GM12892 (cell line): ENCODE results near the gene SPECC1L.

Source experiments
- DNase-seq: peaks from one replicate; pipeline ENCODE4 v3.0.0; 2011; ENCODE audit not compliant: insufficient read length
- FAIRE-seq: peaks from 2 replicates; lab custom pipeline; 2011; peaks lifted over from hg19 to GRCh38; lab: Jason Lieb, UNC
- POLR2A ChIP-seq: IDR thresholded peaks from 2 replicates; pipeline ENCODE4 v1.6.1; 2011; ENCODE audit warnings: low read depth, low read length, control low read depth
- POLR2AphosphoS5 ChIP-seq: IDR thresholded peaks from 2 replicates; pipeline ENCODE4 v1.6.1; 2011; ENCODE audit warnings: low read depth, low read length, control low read depth
- TAF1 ChIP-seq: IDR thresholded peaks from 2 replicates; pipeline ENCODE4 v1.6.1; 2011; ENCODE audit warnings: low read depth, mild to moderate bottlenecking, control low read depth, low read length, borderline replicate concordance

The SPECC1L gene

GRCh38 chr22:24339452-24339747, 68.8 kb downstream of the SPECC1L start:
- DNase-seq = no peak
- TF ChIP-seq POLR2AphosphoS5 (no peak), TAF1 (no peak), POLR2A (no peak)
- FAIRE-seq = no peak

GRCh38 chr22:24341627-24342026, 71.0 kb downstream of the SPECC1L start:
- FAIRE-seq (no peak), DNase-seq (no peak)
- TF ChIP-seq POLR2A = no peak
- TF ChIP-seq POLR2AphosphoS5 = no peak
- TF ChIP-seq TAF1 = no peak

- FAIRE-seq (no peak), DNase-seq (no peak)
- TF ChIP-seq POLR2AphosphoS5 (no peak), TAF1 (no peak), POLR2A (no peak)
These were observed 80.0 kb downstream of the SPECC1L start for GRCh38 chr22:24350627-24351026.

- TF ChIP-seq POLR2AphosphoS5 = no peak
- TF ChIP-seq TAF1 = no peak
- no peak for TF ChIP-seq POLR2A
- no peak for FAIRE-seq
- DNase-seq = no peak
These were observed 82.5 kb downstream of the SPECC1L start for GRCh38 chr22:24353121-24353520.

GRCh38 chr22:24355574-24355973, 84.9 kb downstream of the SPECC1L start:
- DNase-seq (no peak), FAIRE-seq (no peak)

GRCh38 chr22:24357547-24357946, 86.9 kb downstream of the SPECC1L start:
- DNase-seq (no peak), FAIRE-seq (no peak)
- TF ChIP-seq POLR2AphosphoS5 (no peak), POLR2A (no peak), TAF1 (no peak)

More at GRCh38 chr22:24355574-24355973, 84.9 kb downstream of the SPECC1L start:
- no peak for TF ChIP-seq POLR2A
- TF ChIP-seq POLR2AphosphoS5 = no peak
- TF ChIP-seq TAF1 = no peak

- FAIRE-seq = no peak
- DNase-seq = no peak
- TF ChIP-seq POLR2AphosphoS5 (no peak), TAF1 (no peak), POLR2A (no peak)
These were observed 87.6 kb downstream of the SPECC1L start for GRCh38 chr22:24358105-24358836.

GRCh38 chr22:24359452-24360120, 89.0 kb downstream of the SPECC1L start:
- no peak for FAIRE-seq
- DNase-seq = no peak
- TF ChIP-seq POLR2A (no peak), POLR2AphosphoS5 (no peak), TAF1 (no peak)

GRCh38 chr22:24361976-24362646, 91.5 kb downstream of the SPECC1L start:
- TF ChIP-seq TAF1 (no peak), POLR2AphosphoS5 (no peak), POLR2A (no peak)
- FAIRE-seq = no peak
- DNase-seq = no peak

- TF ChIP-seq TAF1 = no peak
- TF ChIP-seq POLR2AphosphoS5 = no peak
- TF ChIP-seq POLR2A = no peak
- no peak for FAIRE-seq
These were observed 92.6 kb downstream of the SPECC1L start for GRCh38 chr22:24363243-24363642.

GRCh38 chr22:24366701-24367100, 96.1 kb downstream of the SPECC1L start:
- DNase-seq (no peak), FAIRE-seq (no peak)
- no peak for TF ChIP-seq POLR2A
- no peak for TF ChIP-seq POLR2AphosphoS5
- no peak for TF ChIP-seq TAF1

More at GRCh38 chr22:24363243-24363642, 92.6 kb downstream of the SPECC1L start:
- no peak for DNase-seq
